Neural cell (in vitro differentiated cells): ENCODE data around the gene UNC5C. TPM values are rescaled to one million over a fixed set of nuclear protein-coding genes. Genes with fewer than 3 reads are reported as not detected.

ENCODE experiments used
- H2AFZ ChIP-seq: fragments of 200-600, 300-800 bp; sonication (generic), shearing (Covaris generic); 2 replicates; pipeline ENCODE4 v1.6.0; 2014; ENCODE audit warnings: low read depth, mild to moderate bottlenecking, antibody characterized with exemption, low read length, moderate library complexity
- H3F3A ChIP-seq: fragments of 200-600 bp; shearing (Covaris generic); 2 replicates; pipeline ENCODE4 v1.6.1; 2016; ENCODE audit warnings: mild to moderate bottlenecking, moderate library complexity, mixed read lengths, antibody characterized with exemption, low read length; ENCODE audit not compliant: insufficient read depth, poor library complexity, severe bottlenecking
- H3K27ac ChIP-seq: fragments of 200-600, 300-800 bp; sonication (generic), shearing (Covaris generic); 2 replicates; pipeline ENCODE4 v1.5.1; 2014; ENCODE audit warnings: mild to moderate bottlenecking, low read length, moderate library complexity
- H3K27me3 ChIP-seq: fragments of 300-800, 200-600 bp; sonication (generic), shearing (Covaris generic); 2 replicates; pipeline ENCODE4 v1.6.0; 2014; ENCODE audit warnings: mild to moderate bottlenecking, low read depth, low read length, moderate library complexity; ENCODE audit not compliant: insufficient read depth
- H3K36me3 ChIP-seq: fragments of 300-800, 200-600 bp; sonication (generic), shearing (Covaris generic); 2 replicates; pipeline ENCODE4 v1.5.1; 2014; ENCODE audit warnings: mild to moderate bottlenecking, antibody characterized with exemption, low read length, moderate library complexity; ENCODE audit not compliant: insufficient read depth
- H3K4me2 ChIP-seq: fragments of 300-800, 200-600 bp; sonication (generic), shearing (Covaris generic); 2 replicates; pipeline ENCODE4 v1.6.0; 2014; ENCODE audit warnings: mild to moderate bottlenecking, low read length
- H3K4me3 ChIP-seq: fragments of 300-800, 200-600 bp; sonication (generic), shearing (Covaris generic); 2 replicates; pipeline ENCODE4 v1.5.1; 2014; ENCODE audit warnings: mild to moderate bottlenecking, low read length, moderate library complexity
- H3K79me2 ChIP-seq: fragments of 200-600 bp; shearing (Covaris generic); replicated peaks from 2 replicates; pipeline ENCODE4 v1.6.0; 2014; ENCODE audit warnings: mild to moderate bottlenecking, low read length, moderate library complexity; ENCODE audit not compliant: insufficient read depth
- H3K9ac ChIP-seq: fragments of 300-800, 200-600 bp; sonication (generic), shearing (Covaris generic); 2 replicates; pipeline ENCODE4 v1.6.1; 2016; ENCODE audit warnings: mild to moderate bottlenecking, low read length, mixed read lengths
- H3K9me2 ChIP-seq: fragments of 200-600 bp; shearing (Covaris generic); 2 replicates; pipeline ENCODE4 v1.6.1; 2016; ENCODE audit warnings: mild to moderate bottlenecking, low read length, mixed read lengths; ENCODE audit not compliant: insufficient read depth
- H3K9me3 ChIP-seq: fragments of 200-600, 300-800 bp; sonication (generic), shearing (Covaris generic); 2 replicates; pipeline ENCODE4 v1.6.1; 2016; ENCODE audit warnings: mild to moderate bottlenecking, mixed run types, low read length, moderate library complexity, mixed read lengths
- H4K20me1 ChIP-seq: fragments of 200-600 bp; shearing (Covaris generic); 2 replicates; pipeline ENCODE4 v1.6.1; 2016; ENCODE audit warnings: mild to moderate bottlenecking, mixed run types; ENCODE audit not compliant: insufficient read depth
- CTCF ChIP-seq: fragments of 450-650 bp; IDR thresholded peaks from 2 replicates; pipeline ENCODE4 v1.5.1; 2014; ENCODE audit warnings: antibody characterized with exemption, mild to moderate bottlenecking, moderate library complexity; ENCODE audit not compliant: poor library complexity, severe bottlenecking
- EP300 ChIP-seq: fragments of 450-650 bp; conservative IDR thresholded peaks from 2 replicates; pipeline ENCODE4 v1.6.1; 2014; ENCODE audit warnings: antibody characterized with exemption, mild to moderate bottlenecking, moderate library complexity; ENCODE audit not compliant: poor library complexity, severe bottlenecking
- EZH2 ChIP-seq: fragments of 200-600, 300-800 bp; shearing (Covaris generic), sonication (generic); IDR thresholded peaks from 2 replicates; pipeline ENCODE4 v1.6.1; 2014; ENCODE audit warnings: antibody characterized with exemption, low read length, borderline replicate concordance, mild to moderate bottlenecking; ENCODE audit not compliant: insufficient read depth, poor library complexity, severe bottlenecking
- MXI1 ChIP-seq: fragments of 450-650 bp; conservative IDR thresholded peaks from 2 replicates; pipeline ENCODE4 v1.6.1; 2014; ENCODE audit warnings: antibody characterized with exemption, mild to moderate bottlenecking; ENCODE audit not compliant: poor library complexity, severe bottlenecking
- POLR2AphosphoS5 ChIP-seq: IDR thresholded peaks from 2 replicates; pipeline ENCODE4 v1.6.1; 2012
- RAD21 ChIP-seq: fragments of 450-650 bp; conservative IDR thresholded peaks from 2 replicates; pipeline ENCODE4 v1.6.1; 2014; ENCODE audit warnings: antibody characterized with exemption, mild to moderate bottlenecking, moderate library complexity
- REST ChIP-seq: IDR thresholded peaks from 2 replicates; pipeline ENCODE4 v1.6.1; 2012; ENCODE audit warnings: borderline replicate concordance
- SMC3 ChIP-seq: fragments of 450-650 bp; conservative IDR thresholded peaks from 2 replicates; pipeline ENCODE4 v1.6.1; 2014; ENCODE audit warnings: antibody characterized with exemption, mild to moderate bottlenecking, moderate library complexity; ENCODE audit not compliant: poor library complexity
- TAF1 ChIP-seq: IDR thresholded peaks from 2 replicates; pipeline ENCODE4 v1.6.1; 2012; ENCODE audit warnings: low read depth
- polyA plus RNA-seq: library from polyadenylated mRNA; depleted of rRNA; stranded (reverse); fragments of >200 nt; gene quantifications from 2 replicates; pipeline ENCODE4 v1.2.3, GENCODE V29; 2014

Gene UNC5C
- polyA plus RNA-seq, 1 donor from 2014 or later: 0.56 TPM

GRCh38 chr4:95432466-95432865, 116.3 kb downstream of the UNC5C start:
- H3K9me2 ChIP-seq: no peaks in the 10 kb centered on the region
- no peaks in the 10 kb centered on the region for H3K36me3 ChIP-seq
- H3K4me2 ChIP-seq: no peak overlapping the region
- H3K27me3 ChIP-seq: peaks cover 2% of the 10 kb centered on the region
- H2AFZ ChIP-seq: no peak overlapping the region
- H3K9ac ChIP-seq: no peak overlapping the region
- no peak for TF ChIP-seq CTCF
- no peak for TF ChIP-seq MXI1
- no peak for TF ChIP-seq REST
- TF ChIP-seq EP300: no peak
- no peak overlapping the region for H3K27ac ChIP-seq
- no peak overlapping the region for H3K4me3 ChIP-seq
- no peaks in the 10 kb centered on the region for H3K79me2 ChIP-seq
- H3K9me3 ChIP-seq: no peaks in the 10 kb centered on the region
- no peaks in the 10 kb centered on the region for H4K20me1 ChIP-seq
- no peaks in the 10 kb centered on the region for H3F3A ChIP-seq

GRCh38 chr4:95431678-95432077, 117.1 kb downstream of the UNC5C start:
- peaks cover 5% of the 10 kb centered on the region for H3K27me3 ChIP-seq

GRCh38 chr4:95429416-95429815, 119.4 kb downstream of the UNC5C start:
- Histone ChIP-seq H3F3A (no peaks in the 10 kb centered on the region), H3K9ac (no peak overlapping the region), H3K27ac (no peak overlapping the region), H3K9me3 (no peaks in the 10 kb centered on the region), H3K79me2 (no peaks in the 10 kb centered on the region), H3K27me3 (peaks cover 5% of the 10 kb centered on the region), H3K36me3 (no peaks in the 10 kb centered on the region), H3K4me2 (no peak overlapping the region), H4K20me1 (no peaks in the 10 kb centered on the region), H2AFZ (no peak overlapping the region), H3K9me2 (no peaks in the 10 kb centered on the region), H3K4me3 (no peak overlapping the region)
- no peak for TF ChIP-seq EZH2
- TF ChIP-seq REST: no peak
- TF ChIP-seq POLR2AphosphoS5: no peak
- TF ChIP-seq EP300: no peak
- no peak for TF ChIP-seq SMC3
- no peak for TF ChIP-seq RAD21
- no peak for TF ChIP-seq CTCF

More at GRCh38 chr4:95431678-95432077, 117.1 kb downstream of the UNC5C start:
- no peaks in the 10 kb centered on the region for H4K20me1 ChIP-seq
- H3K36me3 ChIP-seq: no peaks in the 10 kb centered on the region
- H3K9ac ChIP-seq: no peak overlapping the region
- no peak overlapping the region for H3K4me3 ChIP-seq
- no peaks in the 10 kb centered on the region for H3F3A ChIP-seq
- H3K9me2 ChIP-seq: no peaks in the 10 kb centered on the region
- no peaks in the 10 kb centered on the region for H3K79me2 ChIP-seq
- H3K4me2 ChIP-seq: no peak overlapping the region
- no peak overlapping the region for H2AFZ ChIP-seq
- no peak for TF ChIP-seq SMC3
- no peak for TF ChIP-seq TAF1
- TF ChIP-seq POLR2AphosphoS5: no peak
- H3K27ac ChIP-seq: no peak overlapping the region
- H3K9me3 ChIP-seq: no peaks in the 10 kb centered on the region
